Urothelium cell line (cell line): ENCODE data around the gene FOXJ1.

Experiments
- DNase-seq: peaks from one replicate; pipeline ENCODE4 v3.0.0; 2011; ENCODE audit warnings: low spot score, mixed read lengths
- FAIRE-seq: peaks from 2 replicates; lab custom pipeline; 2011; peaks lifted over from hg19 to GRCh38; lab: Jason Lieb, UNC

The FOXJ1 gene

DNA sequence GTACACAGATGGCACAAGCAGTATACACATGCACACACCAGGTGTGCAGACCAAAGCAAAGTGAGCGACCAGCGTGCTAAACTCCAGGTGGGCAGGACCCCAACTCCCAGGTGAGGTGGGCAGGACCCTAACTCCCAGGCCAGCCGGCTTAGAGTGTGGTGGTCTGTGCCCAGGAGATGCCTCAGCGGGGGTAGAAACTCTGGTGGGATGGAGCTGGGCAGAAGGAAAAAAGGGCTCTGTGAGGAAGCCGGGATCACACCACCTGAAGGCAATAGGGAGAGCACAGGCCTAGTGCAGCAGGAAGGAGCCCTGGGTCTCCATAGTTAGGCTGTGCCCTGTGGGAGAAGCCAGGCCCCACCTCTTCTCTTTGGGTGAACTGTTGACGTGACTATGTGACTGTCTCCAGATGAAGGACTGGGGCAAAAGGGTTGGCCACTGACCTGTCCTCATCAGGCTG lies 1.6 kb upstream of the FOXJ1 start:
- no peak for FAIRE-seq
- DNase-seq = no peak

DNA sequence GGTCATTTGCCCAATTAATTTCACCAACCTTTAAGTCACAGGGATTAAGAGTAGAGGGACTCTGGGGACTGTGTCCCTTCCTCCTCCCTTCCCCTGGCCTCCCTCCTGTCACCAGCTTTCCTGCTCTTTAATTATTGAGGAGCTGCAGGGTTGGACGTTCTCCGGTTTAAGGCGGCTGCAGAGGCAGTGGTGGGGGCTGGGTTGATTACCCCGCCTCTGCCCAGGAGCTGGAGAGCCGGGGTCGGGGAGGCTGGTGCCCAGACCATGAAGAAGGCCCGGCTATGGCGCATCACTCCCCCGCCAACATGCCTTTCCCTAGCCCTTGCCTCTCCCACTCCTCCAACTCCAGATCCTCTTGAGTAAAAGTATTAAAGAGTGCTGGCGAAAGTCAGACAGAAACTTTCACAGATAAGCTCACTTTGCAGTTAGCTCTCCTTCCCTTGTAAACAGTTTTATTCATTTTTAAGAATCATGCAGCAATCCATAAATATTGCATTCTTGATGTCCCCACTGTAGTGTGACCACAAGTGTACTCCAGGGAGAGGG lies 1.1 kb upstream of the FOXJ1 start:
- FAIRE-seq (peak; percentile 92), DNase-seq (no peak)

DNA sequence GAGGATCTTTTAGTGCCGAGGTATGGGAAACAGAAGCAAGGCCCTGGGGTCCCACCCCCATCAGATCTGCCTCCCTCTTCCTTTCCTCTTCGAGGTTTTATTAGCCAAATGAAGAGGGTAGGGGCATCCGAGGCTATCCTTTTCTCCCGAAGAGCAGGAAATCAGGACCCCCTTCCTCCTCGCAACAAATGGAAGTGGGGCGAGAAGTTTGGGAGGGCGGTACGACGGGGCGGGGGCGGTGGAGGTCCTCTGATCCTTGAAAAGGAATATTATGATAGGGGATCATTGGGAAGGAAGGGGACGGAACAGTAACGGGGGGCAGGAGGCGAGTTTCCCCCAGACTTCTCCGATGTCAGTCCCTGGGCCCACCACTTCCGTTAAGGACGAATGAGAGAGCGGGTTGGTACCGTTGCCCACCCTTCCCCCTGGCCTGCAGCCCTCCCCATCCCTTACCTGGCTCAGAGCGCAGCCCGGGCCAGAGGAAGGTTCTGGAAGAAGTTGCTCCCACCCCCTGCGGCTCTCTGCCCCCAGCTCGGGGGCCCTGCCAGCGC lies 309 bp downstream of the FOXJ1 start:
- no peak for FAIRE-seq
- DNase-seq = no peak

DNA sequence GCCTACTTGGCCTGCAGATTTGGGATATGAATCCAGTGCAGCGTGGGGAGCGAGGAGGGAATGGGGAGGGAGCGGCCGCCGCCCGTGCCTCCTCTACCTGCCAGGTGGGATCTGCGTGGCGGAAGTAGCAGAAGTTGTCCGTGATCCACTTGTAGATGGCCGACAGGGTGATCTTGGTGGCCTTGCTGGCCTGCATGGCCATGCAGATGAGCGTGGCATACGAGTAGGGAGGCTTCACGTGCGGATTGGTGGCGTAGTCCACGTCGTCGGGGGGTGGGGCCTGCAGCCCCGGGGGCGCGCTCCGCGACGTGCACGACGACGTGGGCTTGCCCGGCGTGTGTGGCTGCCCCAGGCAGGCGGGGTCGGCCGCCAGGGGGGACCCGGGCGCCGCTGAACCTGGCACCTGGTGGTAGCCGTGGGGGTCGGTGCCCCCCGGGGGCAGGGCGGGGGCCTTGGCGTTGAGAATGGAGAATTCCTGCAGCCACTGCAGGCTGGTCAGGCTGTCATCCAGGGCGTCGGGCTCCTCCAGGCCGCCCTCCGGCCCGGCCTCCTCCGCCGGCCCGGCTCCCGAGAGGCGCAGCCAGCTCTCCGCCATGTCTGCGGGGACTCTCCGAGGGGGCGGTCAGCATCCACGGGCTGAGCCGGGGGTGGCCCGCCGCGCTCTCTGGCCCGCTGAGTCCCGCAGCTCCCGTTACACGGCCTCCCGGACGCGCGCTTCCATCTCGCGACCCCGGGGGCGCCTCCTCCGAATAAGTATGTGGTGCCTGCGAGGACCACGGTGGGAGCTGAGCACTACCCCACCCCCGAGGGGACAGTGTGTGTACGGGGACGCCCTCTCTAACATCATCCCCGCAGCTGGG lies 1.0 kb downstream of the FOXJ1 start:
- FAIRE-seq (no peak), DNase-seq (no peak)

DNA sequence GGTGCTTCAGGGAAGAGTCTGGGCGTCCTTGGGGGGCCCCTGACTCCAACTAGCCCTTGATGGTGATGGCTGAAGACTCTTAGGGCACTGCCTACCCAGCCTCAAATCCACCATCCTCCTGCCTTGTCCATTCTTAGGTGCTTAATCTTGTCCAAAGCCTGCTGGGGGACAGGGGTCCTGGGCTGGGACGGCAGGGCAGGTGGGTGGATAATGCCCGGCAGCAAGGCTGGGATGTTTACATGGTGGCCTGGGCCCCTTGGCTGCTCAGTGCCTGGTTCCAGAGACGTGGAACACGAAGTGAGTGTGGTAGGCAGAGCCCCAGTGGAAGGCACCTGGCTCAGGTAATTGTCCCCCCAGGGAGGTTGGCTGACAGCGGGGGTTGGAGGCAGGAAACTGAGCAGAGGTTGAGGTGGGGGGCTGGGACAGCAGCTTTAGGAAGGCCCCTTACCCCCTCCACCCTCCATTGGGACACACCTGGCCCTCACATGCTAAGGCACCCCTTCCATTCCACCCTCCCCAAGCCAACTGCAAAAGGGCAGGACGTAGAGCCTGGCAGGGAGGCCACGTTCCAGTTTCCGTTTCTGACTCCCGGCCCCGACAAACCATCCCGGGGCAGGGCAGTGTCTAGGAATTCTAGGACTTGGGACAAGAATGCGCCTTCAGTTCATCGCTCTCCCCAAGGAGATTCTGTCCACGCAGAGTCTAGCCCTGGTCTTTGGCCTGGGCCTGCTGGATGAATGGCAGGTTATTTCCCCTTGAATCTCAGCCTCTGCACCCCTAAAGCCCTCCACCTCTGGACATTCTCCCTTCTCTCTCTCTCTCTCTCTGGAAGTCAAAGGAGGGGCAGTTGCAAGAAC lies 1.9 kb downstream of the FOXJ1 start:
- no peak for DNase-seq

DNA sequence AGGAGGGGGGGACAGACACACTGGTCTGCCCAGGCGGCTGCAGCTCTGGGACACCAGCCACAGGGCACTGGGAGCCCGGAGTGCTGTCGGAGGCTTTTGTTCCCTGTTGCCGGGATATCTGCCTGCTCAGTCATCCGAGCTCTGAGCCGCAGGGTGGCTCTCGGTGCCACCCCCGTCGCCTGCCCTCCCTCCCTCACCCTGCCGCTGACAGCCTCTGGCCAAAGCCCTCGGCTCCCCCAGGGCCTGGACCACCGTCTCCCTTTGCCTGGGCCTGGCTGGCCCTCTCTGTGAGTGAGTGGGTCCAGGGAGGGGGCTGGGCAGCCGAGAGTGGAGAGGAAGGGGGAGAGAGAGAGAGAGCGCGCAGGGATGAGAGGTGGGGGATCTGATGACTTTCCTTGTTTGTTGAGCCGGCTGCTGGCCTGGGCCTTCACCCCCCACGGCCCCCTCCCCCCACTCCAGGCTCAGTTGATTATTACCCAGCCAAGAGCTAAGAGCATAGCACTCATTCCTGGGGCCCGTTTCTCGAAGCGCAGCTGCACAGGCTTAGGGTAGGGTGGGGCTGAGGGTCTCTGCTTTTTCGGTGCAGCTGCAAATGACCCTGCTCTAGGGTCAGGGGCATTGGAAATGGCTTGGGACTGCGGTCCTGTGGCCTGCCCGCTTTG lies 2.7 kb downstream of the FOXJ1 start:
- DNase-seq = no peak
- FAIRE-seq = no peak

More for the DNA sequence above, 1.9 kb downstream of the FOXJ1 start:
- FAIRE-seq = no peak

DNA sequence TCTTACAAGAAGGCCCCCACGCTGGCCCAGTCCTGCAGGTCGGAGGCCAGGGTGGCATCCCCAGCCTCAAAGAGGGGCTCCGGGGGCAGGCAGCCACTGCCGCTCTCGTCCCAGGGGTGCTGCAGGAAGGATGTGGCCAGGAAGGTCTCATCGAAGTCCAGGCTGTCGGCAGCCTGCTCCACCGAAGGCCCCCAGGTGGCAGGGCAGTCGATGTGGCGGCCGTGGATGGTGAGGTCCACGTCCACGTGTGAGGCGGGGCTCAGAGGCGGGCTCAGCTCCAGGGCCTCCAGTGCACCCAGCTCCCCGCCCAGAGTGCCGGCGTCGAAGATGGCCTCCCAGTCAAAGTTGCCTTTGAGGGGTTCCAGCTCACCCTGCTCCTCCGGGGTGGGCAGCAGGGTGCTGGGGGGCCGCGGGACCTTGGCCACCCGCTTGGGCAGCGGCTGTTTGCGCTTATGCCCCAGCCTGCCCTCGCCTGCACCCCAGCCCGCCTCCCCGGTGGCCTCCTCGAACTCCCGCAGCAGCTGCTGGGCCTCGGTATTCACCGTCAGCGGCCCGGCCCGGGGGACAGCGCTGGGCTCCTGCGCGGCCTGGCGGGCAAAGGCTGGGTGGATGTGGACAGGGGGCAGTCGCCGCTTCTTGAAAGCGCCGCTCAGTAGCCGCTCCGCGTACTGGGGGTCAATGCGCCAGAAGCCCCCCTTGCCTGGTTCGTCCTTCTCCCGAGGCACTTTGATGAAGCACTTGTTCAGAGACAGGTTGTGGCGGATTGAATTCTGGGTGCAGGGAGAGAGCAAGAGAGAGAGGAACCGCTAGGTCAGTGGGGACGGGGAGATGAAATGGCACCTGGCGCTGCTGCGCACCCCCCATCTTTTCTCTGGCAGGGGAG lies 3.5 kb downstream of the FOXJ1 start:
- DNase-seq (no peak), FAIRE-seq (no peak)

DNA sequence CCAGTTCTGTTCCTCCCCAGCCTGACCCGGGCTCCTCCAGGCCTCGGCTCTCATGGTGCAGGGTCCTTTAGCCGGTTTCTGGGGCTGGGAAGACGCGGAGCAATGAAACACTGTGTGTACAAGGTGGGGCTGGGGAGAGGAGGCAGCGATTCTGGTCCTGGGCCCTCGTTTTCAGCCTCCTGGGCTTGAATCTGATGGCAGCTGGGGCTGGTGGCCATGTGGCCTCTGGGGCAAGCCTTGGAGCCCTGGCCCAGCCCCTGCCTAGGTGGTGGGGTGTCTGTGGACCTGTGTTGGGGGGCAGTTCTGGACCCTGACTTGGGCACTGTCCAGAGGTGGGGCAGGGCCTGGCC lies 4.1 kb downstream of the FOXJ1 start:
- FAIRE-seq (no peak), DNase-seq (no peak)

DNA sequence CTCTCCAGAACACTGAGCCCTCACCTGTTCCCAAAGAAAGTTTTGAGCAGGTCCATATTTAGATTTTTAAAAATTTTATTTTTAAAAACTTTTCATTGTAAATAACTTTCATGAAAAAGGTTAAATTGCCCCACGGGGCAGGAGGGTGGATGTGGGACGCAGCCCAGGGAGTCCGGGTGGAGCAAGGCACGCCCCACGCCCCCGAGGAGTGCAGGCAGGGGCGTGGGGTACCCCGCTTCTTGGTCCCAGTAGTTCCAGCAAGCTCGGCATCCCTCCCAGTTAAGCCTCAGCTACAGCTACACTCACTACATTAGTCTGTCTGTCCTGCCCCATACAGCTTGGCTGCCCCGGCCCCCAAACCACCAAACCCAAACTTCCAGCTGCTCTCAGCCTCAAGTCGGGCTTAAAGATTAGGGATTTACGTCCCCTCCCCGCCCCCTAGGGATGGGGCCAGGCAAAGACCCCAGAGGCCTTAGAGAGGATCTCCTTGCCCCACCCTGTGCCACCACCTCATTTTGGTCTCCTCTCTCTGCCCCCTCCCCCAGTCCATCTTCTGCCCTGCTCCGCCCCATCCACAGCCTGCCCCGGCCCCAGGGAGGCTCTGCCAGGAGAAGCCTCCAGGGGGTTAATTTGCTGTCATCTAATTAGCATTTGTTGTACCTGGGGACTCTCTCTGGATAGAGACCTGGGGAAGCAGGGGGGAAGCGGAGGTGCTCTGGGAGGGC lies 4.6 kb downstream of the FOXJ1 start:
- FAIRE-seq = peak; percentile 65

DNA sequence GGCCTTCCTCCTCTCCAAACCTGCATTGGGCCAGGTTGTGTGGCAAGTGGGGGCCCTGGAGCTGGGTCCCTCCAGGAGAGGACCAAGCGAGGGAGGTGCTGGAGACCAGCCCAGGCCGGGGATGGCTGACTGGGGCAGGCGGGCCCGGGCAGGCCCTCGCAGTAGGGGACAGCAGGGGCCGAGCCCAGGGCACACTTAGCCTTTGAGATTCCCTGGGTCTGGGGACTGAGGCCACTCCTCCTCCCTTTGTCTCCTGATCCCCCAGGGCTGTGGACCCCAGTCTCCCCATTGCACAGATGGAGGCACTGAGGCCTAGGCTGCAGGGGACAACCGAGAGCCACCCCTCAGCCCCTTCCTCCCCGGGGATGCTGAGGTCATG lies 5.2 kb downstream of the FOXJ1 start:
- DNase-seq (no peak), FAIRE-seq (no peak)

More for the DNA sequence above, 4.6 kb downstream of the FOXJ1 start:
- no peak for DNase-seq

DNA sequence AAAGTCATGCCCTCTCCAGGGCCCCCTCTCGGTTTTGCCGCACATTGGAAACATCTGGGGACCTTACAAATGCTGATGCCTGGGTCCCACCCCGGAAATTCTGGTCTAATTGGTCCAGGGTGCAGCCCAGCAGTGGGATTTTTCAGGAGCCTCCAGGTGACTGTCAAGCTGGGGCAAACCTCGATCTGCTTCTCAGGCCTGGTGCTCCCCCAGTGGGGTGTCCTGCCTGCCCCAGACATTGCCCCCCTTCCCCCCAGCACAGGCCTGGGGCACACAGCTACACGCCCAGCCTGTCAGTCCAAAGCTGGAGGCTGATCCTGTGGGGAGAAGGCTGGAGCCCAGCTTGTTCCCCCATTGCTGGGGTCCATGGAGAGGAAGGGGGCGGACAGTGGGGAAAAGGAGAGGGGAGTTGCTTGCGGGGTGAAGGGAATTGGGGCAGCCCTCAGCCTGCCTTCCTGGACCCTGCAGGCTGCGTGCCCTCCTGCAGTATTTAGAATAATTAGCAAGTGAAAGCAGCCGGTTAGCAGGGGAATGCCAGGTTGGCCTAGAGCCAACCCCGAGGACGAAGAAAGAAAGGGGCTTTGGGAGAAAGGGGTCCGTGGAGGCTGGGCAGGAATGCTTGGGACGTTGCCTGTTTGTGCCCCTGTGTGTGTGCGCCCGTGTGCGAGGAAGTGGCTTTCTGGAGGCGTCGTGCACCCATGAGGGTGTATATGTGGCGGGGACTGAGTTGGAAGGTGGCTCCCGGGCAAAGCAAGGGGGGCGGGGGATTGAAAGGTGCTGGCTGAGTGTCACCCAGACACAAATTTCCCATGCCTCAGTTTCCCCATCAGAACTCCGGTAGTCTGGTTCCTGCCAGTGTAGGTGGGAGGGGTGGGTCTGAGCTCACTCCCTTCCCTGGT lies 5.9 kb downstream of the FOXJ1 start:
- DNase-seq = no peak

DNA sequence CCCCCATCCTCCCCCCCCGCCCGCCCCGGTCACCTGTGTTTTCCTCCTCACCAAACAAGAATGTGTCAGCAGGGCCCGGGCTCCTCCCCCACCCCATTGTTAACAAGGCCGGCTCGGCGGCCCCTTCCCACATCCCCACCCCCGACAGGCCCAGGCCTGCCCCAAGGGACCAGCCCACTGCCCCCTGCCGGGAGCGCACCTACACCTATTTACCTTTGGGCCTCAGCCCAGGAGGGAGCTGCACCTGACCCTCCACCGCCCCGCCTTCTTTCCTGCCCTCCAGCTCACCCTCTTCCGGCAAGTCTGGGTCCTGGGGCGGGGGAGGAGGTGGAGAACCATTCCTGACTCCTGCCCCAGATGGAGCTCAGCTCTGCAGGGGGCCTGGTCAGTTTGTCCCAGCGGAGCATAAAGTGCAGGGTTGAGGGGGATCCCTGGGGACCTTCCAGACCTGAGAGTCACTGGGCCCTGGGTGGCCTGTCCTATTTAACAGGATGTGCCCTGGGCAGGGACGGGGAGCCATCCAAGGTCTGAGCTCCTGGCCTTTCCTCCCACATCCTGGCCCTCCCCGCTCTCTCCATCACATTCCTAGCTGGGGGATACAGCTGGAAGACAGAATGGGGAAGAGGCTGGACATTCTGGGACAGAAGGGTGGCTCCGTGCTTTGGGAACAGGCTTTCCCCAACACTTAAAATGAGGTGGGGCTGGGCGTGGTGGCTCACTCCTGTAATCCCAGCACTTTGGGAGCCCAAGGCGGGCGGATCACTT lies 8.3 kb downstream of the FOXJ1 start:
- peak; percentile 73 for DNase-seq
- no peak for FAIRE-seq

More for the DNA sequence above, 5.9 kb downstream of the FOXJ1 start:
- no peak for FAIRE-seq

DNA sequence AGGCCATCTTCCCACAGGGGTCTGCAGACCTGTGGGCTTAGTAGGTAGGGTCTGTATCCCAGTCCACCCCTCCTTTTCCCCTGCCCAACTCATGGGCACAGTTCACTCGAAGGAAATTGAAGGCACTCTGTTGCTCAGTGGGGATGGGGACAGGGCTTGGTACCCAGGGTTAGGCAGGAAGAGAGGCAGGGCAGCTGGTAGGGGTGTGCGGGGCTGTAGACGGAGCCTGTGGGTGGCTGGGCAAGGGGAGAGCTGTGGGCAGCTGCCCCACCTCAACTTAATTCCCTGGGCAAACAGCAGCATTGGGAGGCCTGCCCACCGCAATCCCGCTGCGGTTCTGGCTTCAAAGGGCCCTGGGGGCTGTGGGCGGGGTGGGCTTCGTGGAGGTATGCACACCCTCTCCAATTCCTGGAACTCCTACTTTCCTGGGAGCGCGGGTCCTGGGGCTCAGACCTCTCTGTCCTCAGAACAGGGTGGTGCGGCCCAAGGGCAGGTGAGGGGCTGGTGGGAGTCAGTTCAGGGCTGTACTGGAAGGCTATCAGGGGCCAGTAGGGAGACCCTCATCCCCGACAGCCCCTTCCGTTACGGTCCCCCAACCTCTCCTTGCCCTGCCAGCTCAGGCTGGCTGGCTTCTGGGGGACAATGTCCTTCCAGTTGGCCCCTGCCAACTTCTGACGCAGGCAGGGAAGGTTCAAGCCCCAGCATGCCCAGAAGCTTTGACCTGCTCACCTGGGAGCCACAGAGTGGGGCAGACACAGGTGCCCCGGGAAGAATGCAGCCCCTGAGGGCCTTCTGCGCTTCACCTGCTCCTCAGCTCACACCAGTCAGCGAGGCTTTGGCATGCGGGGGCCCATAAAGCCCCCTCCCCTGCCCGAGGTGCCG lies 9.1 kb downstream of the FOXJ1 start:
- no peak for FAIRE-seq
- DNase-seq = no peak

DNA sequence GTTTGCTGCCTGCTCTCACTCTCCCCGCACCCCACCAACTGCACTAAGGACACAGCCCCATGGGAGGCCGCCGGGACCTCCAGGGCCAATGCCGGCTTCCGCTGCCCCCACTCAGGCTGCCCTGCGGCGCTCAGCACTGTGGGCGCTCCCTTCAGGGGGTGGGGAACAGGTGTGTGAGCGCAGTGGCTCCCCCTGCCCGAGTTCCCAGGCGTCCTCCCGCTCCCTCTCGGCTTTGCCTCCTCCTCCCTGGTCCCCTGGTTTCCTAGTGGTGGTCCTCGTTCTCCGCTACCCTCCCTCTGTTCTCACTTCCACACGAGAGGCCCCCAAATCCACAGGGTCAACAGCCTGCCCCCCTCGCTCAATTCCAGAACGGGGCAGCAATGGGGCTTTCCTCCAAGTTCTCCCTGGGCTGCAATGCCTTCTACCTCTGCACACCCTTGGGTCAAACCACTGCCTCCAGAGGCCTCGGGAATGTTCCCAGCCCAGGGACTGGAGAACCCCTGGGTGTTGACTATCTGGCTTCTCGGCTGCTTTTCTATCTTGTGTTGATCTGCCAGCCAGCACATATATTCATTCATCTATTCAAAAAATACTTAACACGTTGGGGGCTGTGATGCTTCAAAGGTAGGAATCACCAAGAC lies 9.9 kb downstream of the FOXJ1 start:
- no peak for DNase-seq
- FAIRE-seq = no peak

DNA sequence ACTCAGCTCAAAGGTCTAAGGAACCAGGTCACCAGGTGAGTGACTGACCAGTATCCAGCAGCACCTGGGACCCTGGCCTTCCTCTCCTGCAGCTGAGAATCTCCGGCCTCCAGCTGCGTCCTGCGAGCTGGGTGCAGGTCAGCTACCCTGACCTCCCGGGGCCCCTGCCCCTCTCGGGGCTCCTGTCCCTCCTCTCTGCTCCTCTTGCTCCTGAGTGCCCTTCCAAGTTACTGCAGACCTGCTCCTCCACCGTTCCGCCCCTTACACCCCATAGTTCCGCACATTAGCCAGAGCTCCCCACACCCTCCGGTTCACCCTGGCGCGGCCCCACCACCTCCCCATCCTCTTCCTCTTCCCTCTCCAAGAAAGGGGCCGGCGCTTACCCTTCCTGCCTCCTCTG lies 10.6 kb downstream of the FOXJ1 start:
- DNase-seq = no peak
- no peak for FAIRE-seq

DNA sequence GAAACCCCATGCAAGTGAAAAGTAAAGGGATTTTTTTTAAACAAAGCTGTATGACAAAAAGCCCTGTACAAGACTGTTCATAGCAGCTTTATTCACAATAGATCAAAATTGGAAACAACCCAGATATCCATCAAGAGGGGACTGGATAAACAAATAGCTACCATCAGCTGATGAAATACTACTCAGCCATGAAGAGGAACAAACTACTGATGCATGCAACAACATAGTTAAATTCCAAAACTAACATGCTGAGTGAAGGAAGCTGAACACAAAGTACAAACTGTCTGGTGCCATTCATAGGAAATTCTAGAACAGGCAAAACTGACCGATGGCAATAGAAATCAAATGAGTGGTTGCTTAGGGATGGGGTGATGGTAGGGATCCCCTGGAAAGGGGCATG lies 15.1 kb downstream of the FOXJ1 start:
- DNase-seq (no peak), FAIRE-seq (no peak)
